Skeletal muscle satellite cell (primary cell): Measurements from ENCODE around the gene ZDHHC17.

Source experiments
- H3K27me3 ChIP-seq: 2 replicates; pipeline ENCODE4 v1.7.0; 2013; ENCODE audit warnings: low read length; ENCODE audit not compliant: control insufficient read depth, insufficient read depth
- H3K36me3 ChIP-seq: 2 replicates; pipeline ENCODE4 v1.7.0; 2013; ENCODE audit warnings: mild to moderate bottlenecking, control low read depth, low read length; ENCODE audit not compliant: insufficient read depth
- H3K4me1 ChIP-seq: 2 replicates; pipeline ENCODE4 v1.7.0; 2013; ENCODE audit warnings: low read length; ENCODE audit not compliant: control insufficient read depth, insufficient read depth
- H3K4me2 ChIP-seq: 2 replicates; pipeline ENCODE4 v1.7.0; 2013; ENCODE audit warnings: mild to moderate bottlenecking, low read length
- H3K4me3 ChIP-seq: 2 replicates; pipeline ENCODE4 v1.7.0; 2013; ENCODE audit warnings: low read length
- H3K9ac ChIP-seq: 2 replicates; pipeline ENCODE4 v1.7.0; 2013; ENCODE audit warnings: mild to moderate bottlenecking, low read depth, low read length, moderate library complexity
- H3K9me3 ChIP-seq: replicated peaks from 2 replicates; pipeline ENCODE4 v1.7.0; 2013; ENCODE audit warnings: mild to moderate bottlenecking, control low read depth, low read length

ZDHHC17 gene

DNA sequence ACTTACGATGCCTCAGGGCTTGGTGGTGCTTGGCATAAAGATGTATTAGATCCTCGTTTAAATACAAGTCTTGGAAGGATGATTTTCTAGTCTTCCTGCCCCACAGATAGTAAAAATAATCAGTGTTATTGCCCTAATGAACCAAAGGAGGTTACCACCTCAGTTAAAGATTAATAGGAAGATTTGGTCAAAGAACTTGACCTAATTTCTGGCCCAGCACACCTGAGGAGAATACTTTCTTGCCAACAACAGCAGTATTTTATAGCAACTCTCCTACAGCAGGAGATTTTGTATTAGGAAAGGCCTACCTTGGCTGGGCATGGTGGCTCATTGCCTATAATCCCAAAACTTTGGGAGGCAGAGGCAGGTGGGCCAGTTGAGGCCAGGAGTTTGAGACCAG is 83.3 kb downstream of the ZDHHC17 start:
- Histone ChIP-seq H3K9me3 (no peaks in the 10 kb centered on the region), H3K9ac (no peak overlapping the region), H3K4me1 (no peaks in the 10 kb centered on the region), H3K27me3 (no peaks in the 10 kb centered on the region), H3K4me2 (no peak overlapping the region), H3K4me3 (no peak overlapping the region), H3K36me3 (peaks cover 25% of the 10 kb centered on the region)

DNA sequence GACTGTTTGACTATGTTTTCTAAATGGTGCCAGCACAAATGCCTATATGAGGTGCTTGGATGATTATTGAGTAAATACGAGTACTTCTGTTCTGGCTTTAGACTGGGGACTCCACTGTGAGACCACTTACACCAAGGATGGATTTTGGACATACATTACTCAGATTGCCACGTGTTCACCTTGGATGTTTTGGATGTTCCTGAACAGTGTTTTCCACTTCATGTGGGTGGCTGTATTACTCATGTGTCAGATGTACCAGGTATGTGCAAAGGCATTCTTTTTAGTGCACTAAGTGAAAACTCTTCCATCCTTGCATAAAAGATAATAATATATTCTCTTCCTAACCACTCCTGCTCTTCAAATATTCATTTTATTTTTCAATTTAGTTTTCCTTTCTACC is 84.2 kb downstream of the ZDHHC17 start:
- H3K27me3 ChIP-seq = no peaks in the 10 kb centered on the region
- no peaks in the 10 kb centered on the region for H3K4me1 ChIP-seq
- H3K36me3 ChIP-seq = peaks cover 25% of the 10 kb centered on the region
- no peak overlapping the region for H3K9ac ChIP-seq
- no peak overlapping the region for H3K4me3 ChIP-seq
- H3K4me2 ChIP-seq = no peak overlapping the region
- no peaks in the 10 kb centered on the region for H3K9me3 ChIP-seq

DNA sequence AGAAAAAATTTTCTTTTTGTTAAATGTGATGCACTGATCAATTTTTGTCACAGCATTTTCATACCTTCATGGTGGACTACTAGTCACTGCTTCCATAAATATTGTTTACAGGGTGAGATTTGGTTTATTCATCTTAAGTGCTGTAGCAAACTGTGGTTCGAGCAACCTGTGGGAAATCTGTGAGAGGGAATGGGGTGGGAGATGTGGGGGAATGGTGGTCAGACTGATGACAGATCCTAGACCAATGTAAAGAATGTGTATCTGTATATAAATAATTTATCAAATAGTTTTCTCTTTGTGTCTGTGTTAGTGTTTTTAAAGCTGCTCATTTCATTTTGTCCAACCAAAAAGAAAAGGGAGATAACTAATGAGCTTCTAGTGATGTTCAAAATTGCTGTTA is 88.2 kb downstream of the ZDHHC17 start:
- Histone ChIP-seq H3K36me3 (peaks cover 31% of the 10 kb centered on the region), H3K9me3 (no peaks in the 10 kb centered on the region), H3K9ac (no peak overlapping the region), H3K27me3 (no peaks in the 10 kb centered on the region), H3K4me3 (no peak overlapping the region), H3K4me2 (no peak overlapping the region), H3K4me1 (no peaks in the 10 kb centered on the region)

DNA sequence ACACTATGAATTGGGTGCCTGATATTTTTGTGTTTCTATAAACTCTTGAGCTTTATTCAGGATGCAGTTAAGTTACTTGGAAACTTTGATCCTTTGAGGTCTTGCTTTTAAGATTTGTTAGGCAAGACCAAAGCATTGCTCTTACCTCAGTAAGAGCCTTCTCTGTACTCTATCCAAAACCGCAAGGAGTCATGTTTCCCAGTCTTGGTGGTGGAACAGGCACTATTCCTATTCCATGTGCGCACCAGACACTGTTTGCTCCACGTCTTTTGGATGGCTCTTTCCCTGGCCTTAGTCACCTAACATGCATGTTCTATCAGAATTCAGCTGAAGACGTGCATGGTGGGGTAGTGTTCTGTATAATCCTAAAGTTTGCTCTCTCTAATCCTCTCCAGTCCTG is 91.4 kb downstream of the ZDHHC17 start:
- H3K9me3 ChIP-seq = no peaks in the 10 kb centered on the region
- no peak overlapping the region for H3K9ac ChIP-seq
- H3K4me2 ChIP-seq = no peak overlapping the region
- H3K4me1 ChIP-seq = no peaks in the 10 kb centered on the region
- no peaks in the 10 kb centered on the region for H3K27me3 ChIP-seq
- H3K36me3 ChIP-seq = peaks cover 28% of the 10 kb centered on the region
- H3K4me3 ChIP-seq = no peak overlapping the region

DNA sequence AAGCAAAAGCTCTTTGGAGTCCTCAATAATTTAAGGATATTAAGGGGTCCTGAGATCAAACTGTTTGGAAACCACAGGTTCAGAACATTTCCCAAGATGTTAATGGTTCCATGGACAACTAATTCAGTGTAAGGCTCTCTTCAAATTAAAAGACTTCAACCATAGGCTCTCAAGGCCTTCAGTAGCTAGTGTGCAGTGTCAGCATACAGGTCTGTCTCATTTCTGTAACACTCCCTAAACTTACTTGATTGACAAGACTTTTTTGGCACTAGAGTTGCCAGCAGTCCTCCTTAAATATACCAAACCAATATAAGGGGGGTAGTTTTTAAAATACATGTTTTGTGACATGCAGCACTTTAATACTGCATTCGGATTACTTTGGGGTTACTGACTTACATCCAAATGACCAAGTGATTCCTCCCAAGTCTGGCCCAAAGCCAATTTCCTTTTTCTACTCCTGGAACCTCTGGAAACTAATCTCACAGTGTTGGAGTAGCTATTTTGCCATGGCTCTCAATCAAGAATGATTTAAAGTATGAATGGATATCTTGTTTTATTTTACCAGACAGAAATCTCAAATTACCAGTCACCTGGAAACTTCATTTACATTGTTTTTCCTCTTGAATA is 92.2 kb downstream of the ZDHHC17 start:
- H3K4me3 ChIP-seq = no peak overlapping the region
- H3K36me3 ChIP-seq = peaks cover 21% of the 10 kb centered on the region
- H3K9ac ChIP-seq = no peak overlapping the region
- no peaks in the 10 kb centered on the region for H3K27me3 ChIP-seq
- H3K9me3 ChIP-seq = no peaks in the 10 kb centered on the region
- H3K4me2 ChIP-seq = no peak overlapping the region
- H3K4me1 ChIP-seq = no peaks in the 10 kb centered on the region

DNA sequence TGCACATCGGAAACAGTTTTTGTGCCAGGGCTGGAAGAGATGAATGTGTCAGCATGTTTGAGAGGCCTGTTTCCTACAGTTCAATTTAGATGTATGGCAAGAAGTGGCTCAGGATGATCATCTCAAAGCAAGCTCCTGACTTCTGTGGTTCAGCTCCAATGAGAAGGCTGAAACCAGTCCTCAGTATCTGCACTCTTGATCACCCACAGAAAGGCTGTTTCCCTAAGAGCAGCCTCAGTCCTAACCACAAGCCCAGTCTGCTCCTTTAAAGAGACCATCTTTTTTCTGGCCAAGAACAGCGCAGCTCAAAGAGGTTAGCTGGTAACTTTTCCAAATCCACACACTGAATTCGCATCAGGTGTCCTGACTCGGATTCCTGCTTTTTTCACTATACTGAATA is 95.7 kb downstream of the ZDHHC17 start:
- Histone ChIP-seq H3K9me3 (no peaks in the 10 kb centered on the region), H3K4me3 (no peak overlapping the region), H3K36me3 (peaks cover 15% of the 10 kb centered on the region), H3K4me2 (no peak overlapping the region), H3K9ac (no peak overlapping the region), H3K27me3 (no peaks in the 10 kb centered on the region), H3K4me1 (peaks cover 15% of the 10 kb centered on the region)

DNA sequence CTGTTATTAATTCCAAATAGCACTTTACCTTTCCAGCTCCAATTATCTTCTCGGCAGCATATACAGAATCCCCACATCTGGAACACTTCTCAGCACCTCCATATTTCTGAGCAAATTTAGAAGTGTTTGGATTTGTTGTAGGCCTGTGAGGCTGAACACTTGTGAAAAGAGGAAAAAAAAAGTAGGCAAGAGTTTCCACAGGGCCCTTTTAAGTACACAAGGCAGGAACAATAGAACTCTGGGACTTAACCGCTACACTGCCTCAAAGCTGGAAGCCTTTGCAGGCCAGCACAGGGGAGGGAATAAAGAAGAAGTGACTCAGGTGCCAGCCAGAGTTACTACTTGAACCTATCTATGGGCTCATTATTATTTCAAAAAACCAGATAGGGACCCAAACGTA is 96.3 kb downstream of the ZDHHC17 start:
- Histone ChIP-seq H3K36me3 (peaks cover 12% of the 10 kb centered on the region), H3K9ac (no peak overlapping the region), H3K4me1 (peaks cover 15% of the 10 kb centered on the region), H3K9me3 (no peaks in the 10 kb centered on the region), H3K4me2 (no peak overlapping the region), H3K27me3 (no peaks in the 10 kb centered on the region), H3K4me3 (no peak overlapping the region)

DNA sequence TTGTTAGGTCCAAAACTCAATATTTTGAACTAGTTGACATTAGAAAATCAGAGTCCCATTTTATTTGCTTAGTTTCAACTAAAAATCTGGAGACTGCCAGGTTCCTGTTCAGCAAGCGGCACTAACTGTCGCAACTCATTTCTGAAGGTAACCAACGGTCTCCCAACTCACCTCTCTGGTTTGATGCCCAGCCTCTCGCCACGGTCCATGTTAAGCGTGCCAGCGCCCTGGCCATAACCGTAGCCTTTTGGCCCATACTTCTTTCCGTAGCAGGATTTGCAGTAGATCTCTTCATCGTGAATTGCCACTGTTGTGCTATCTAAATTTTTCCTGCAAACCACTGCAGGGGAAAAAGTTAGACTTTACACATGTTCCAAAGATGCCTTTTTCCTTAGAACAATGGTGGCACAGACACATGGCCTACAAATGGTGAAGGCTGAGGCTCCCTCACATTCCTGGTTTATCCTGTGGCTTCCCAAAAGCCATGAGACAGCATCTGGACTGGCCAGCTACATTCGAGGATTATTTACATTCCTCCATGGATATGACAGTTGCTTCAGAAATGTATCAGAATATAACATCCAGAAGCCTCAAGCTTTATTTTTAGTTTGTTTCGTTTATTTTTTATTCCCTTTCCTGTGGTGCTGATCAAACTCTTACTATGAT is 99.2 kb downstream of the ZDHHC17 start:
- no peaks in the 10 kb centered on the region for H3K27me3 ChIP-seq
- H3K4me3 ChIP-seq = no peak overlapping the region
- peaks cover 31% of the 10 kb centered on the region for H3K4me1 ChIP-seq
- peak overlapping the region; percentile 30 for H3K4me2 ChIP-seq
- no peaks in the 10 kb centered on the region for H3K9me3 ChIP-seq
- no peaks in the 10 kb centered on the region for H3K36me3 ChIP-seq
- H3K9ac ChIP-seq = peak overlapping the region; percentile 66

DNA sequence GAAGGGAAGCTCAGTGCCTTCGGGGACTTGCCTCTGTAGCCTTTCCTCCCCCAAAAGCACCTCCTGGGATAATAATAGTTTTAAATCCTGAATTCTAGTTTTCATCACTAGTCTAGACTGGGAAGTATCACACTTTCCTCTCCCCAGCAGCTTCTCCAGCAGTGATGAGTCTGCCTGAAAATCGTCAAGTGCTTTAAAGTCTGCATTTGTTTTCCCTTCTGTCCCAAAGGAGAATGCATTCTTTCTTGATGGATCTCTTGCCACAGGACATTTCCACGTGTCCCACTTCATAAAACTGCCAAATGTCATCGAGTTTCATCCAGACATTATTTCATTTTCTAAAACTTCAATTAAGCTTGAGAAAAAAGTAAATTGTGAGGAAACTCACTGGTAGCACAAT is 99.9 kb downstream of the ZDHHC17 start:
- H3K36me3 ChIP-seq = no peaks in the 10 kb centered on the region

DNA sequence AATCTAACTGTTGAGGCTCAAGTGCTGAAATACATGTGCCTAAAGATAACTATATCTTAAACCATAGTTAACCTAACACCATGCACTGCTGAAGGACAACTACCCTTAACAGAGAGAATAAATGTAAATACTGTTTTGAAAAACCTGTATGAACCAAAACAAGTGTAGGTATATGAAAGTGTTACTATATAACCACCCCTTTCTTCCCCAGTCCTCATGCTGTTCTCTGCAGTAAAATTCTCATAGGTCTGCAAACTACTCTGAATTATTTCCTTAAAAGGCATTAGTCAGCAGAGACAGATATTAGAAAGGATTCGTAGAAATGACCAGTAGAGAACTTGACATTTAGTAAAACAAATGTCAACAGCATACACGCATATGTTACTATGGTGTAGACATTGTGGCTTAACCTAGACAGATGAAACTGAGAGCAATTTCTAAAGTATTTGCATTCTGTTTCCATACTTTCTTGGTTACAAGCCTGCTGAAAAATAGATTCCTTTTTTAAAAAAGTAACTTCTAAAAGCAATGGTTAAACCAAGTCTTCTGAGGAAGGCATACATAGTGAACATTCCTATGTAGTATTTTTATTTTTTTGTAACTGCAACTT is 101.0 kb downstream of the ZDHHC17 start:
- no peaks in the 10 kb centered on the region for H3K9me3 ChIP-seq
- H3K4me3 ChIP-seq = no peak overlapping the region
- H3K4me2 ChIP-seq = no peak overlapping the region
- H3K36me3 ChIP-seq = no peaks in the 10 kb centered on the region
- no peak overlapping the region for H3K9ac ChIP-seq
- H3K27me3 ChIP-seq = no peaks in the 10 kb centered on the region
- H3K4me1 ChIP-seq = peaks cover 31% of the 10 kb centered on the region

More for the DNA sequence above, 99.9 kb downstream of the ZDHHC17 start:
- Histone ChIP-seq H3K4me3 (no peak overlapping the region), H3K9ac (peak overlapping the region; percentile 66), H3K27me3 (no peaks in the 10 kb centered on the region), H3K4me2 (peak overlapping the region; percentile 30), H3K4me1 (peaks cover 31% of the 10 kb centered on the region), H3K9me3 (no peaks in the 10 kb centered on the region)

DNA sequence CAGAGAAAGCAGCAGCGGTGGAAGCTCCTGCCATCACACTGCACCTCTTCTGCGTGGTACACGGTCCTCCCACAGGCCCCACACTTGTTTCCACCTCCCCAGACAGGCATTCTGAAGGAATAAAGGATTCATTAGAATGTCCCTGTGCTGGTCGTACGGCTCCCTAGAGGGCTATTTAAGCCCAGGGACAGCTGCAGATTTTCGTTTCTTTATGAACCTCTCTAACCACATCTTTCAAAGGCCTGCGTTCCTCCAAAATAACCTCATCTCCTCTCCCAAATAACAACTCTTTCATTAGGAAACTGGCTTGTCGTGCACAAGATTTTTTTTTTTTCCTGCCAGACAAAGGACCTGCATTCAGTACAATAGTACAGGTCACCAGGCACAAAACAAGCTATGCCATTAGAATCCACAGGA is 102.2 kb downstream of the ZDHHC17 start:
- Histone ChIP-seq H3K4me2 (peak overlapping the region; percentile 50), H3K4me3 (no peak overlapping the region), H3K9me3 (no peaks in the 10 kb centered on the region), H3K4me1 (peaks cover 31% of the 10 kb centered on the region), H3K27me3 (no peaks in the 10 kb centered on the region), H3K9ac (peak overlapping the region; percentile 20), H3K36me3 (no peaks in the 10 kb centered on the region)

DNA sequence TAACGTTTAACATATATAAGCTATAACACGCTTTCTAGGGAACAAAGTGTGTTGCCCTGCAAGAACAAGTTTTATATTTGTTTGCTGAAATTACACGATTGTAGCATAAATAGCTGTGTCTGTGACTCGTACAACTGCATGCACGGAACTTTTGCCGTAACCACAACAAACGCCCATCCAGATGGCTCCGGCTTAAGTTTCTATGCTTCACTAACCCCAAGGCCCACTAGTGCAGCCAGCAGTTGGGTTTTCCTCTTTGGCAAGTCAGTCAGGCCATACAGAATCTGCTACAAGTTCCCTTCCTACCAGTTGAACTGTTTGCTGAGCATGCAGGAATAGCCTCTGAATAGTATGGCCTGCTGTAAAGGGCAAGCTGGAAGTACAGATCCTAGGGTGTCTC is 102.8 kb downstream of the ZDHHC17 start:
- no peaks in the 10 kb centered on the region for H3K27me3 ChIP-seq
- peaks cover 31% of the 10 kb centered on the region for H3K4me1 ChIP-seq
- H3K36me3 ChIP-seq = no peaks in the 10 kb centered on the region
- H3K4me2 ChIP-seq = peak overlapping the region; percentile 50
- no peaks in the 10 kb centered on the region for H3K9me3 ChIP-seq
- H3K4me3 ChIP-seq = no peak overlapping the region
- peak overlapping the region; percentile 20 for H3K9ac ChIP-seq
